ENCODE data around the gene MPHOSPH6. TPM values are rescaled to one million over a fixed set of nuclear protein-coding genes. Genes with fewer than 3 reads are reported as not detected.

The MPHOSPH6 gene
- polyA plus RNA-seq, 1 of the 3 experiments (the other 2 are of a cell fraction): 9.4 TPM

DNA sequence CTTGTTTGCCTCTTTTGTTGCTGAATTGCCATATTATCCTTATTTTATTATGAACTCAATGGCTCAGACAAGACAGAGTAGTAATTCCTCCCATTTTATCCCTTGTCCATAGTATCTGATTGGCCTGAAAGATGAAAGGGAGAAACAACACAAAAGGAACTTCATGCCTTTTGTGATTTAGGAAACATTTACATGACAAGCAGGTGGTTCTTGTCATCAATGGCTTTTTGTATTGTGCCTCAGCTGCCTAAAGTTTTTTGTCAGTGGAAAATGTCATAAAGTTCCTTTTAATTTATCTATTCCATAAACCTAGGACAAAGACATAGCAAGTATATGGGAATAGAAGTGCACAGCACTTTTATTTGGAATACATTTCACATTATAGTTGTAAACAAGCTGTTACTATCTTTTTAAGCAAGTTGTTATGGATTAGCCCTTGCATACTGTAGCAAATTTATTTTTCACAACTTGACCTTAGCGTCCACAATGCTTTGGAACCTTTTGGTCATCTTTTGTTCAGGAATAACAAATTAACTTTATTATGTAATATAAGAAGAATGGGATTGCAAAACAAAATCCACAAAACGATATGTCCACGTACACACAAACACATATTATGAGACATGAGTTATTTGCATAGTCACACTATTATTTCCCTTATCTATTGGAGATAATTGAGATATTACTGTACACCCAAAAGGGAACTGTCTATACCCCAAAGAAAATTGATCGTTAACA lies 12.4 kb upstream of the MPHOSPH6 start:
- TF ChIP-seq, protein P1, sequence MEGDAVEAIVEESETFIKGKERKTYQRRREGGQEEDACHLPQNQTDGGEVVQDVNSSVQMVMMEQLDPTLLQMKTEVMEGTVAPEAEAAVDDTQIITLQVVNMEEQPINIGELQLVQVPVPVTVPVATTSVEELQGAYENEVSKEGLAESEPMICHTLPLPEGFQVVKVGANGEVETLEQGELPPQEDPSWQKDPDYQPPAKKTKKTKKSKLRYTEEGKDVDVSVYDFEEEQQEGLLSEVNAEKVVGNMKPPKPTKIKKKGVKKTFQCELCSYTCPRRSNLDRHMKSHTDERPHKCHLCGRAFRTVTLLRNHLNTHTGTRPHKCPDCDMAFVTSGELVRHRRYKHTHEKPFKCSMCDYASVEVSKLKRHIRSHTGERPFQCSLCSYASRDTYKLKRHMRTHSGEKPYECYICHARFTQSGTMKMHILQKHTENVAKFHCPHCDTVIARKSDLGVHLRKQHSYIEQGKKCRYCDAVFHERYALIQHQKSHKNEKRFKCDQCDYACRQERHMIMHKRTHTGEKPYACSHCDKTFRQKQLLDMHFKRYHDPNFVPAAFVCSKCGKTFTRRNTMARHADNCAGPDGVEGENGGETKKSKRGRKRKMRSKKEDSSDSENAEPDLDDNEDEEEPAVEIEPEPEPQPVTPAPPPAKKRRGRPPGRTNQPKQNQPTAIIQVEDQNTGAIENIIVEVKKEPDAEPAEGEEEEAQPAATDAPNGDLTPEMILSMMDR (IDR thresholded peaks at IDR 0.05): no peak
- TF ChIP-seq GATA2 (CRISPR knock-in tag; IDR thresholded peaks at IDR 0.05) (no peak), FOXM1 (IDR thresholded peaks at IDR 0.05; ENCODE audit: low read depth) (no peak), MEF2A (IDR thresholded peaks at IDR 0.05; ENCODE audit: borderline replicate concordance, low read depth) (no peak), POLR2AphosphoS5 (IDR thresholded peaks at IDR 0.05; ENCODE audit: low read depth, low read length) (no peak), RAD21 (IDR thresholded peaks at IDR 0.05; ENCODE audit: low read length) (no peak), EP300 (IDR thresholded peaks at IDR 0.05; ENCODE audit: borderline replicate concordance in 1 of 2, low read depth in 1 of 2, low read length in 1 of 2) (no peak), FOSL2 (IDR thresholded peaks at IDR 0.05; ENCODE audit: borderline replicate concordance, low read depth) (no peak), NFIC (IDR thresholded peaks at IDR 0.05; ENCODE audit: borderline replicate concordance) (no peak), JUND (IDR thresholded peaks at IDR 0.05) (no peak), FOXJ3 (CRISPR knock-in tag; IDR thresholded peaks at IDR 0.05) (no peak), TAF1 (IDR thresholded peaks at IDR 0.05; ENCODE audit: borderline replicate concordance, low read depth, low read length) (no peak), SMC3 (IDR thresholded peaks at IDR 0.05; ENCODE audit: low read depth, low read length) (no peak), MXI1 (IDR thresholded peaks at IDR 0.05; ENCODE audit: low read depth, low read length) (no peak), RXRA (IDR thresholded peaks at IDR 0.05; ENCODE audit: borderline replicate concordance, low read depth) (no peak), YY1 (IDR thresholded peaks at IDR 0.05; ENCODE audit: low read depth) (no peak)
- TF ChIP-seq, protein P2, sequence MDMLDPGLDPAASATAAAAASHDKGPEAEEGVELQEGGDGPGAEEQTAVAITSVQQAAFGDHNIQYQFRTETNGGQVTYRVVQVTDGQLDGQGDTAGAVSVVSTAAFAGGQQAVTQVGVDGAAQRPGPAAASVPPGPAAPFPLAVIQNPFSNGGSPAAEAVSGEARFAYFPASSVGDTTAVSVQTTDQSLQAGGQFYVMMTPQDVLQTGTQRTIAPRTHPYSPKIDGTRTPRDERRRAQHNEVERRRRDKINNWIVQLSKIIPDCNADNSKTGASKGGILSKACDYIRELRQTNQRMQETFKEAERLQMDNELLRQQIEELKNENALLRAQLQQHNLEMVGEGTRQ (IDR thresholded peaks at IDR 0.05; ENCODE audit: borderline replicate concordance, low read depth, low read length): no peak
- TF ChIP-seq, protein P3, sequence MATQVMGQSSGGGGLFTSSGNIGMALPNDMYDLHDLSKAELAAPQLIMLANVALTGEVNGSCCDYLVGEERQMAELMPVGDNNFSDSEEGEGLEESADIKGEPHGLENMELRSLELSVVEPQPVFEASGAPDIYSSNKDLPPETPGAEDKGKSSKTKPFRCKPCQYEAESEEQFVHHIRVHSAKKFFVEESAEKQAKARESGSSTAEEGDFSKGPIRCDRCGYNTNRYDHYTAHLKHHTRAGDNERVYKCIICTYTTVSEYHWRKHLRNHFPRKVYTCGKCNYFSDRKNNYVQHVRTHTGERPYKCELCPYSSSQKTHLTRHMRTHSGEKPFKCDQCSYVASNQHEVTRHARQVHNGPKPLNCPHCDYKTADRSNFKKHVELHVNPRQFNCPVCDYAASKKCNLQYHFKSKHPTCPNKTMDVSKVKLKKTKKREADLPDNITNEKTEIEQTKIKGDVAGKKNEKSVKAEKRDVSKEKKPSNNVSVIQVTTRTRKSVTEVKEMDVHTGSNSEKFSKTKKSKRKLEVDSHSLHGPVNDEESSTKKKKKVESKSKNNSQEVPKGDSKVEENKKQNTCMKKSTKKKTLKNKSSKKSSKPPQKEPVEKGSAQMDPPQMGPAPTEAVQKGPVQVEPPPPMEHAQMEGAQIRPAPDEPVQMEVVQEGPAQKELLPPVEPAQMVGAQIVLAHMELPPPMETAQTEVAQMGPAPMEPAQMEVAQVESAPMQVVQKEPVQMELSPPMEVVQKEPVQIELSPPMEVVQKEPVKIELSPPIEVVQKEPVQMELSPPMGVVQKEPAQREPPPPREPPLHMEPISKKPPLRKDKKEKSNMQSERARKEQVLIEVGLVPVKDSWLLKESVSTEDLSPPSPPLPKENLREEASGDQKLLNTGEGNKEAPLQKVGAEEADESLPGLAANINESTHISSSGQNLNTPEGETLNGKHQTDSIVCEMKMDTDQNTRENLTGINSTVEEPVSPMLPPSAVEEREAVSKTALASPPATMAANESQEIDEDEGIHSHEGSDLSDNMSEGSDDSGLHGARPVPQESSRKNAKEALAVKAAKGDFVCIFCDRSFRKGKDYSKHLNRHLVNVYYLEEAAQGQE (IDR thresholded peaks at IDR 0.05; ENCODE audit: low read depth, low read length): no peak
- TF ChIP-seq, protein P4, sequence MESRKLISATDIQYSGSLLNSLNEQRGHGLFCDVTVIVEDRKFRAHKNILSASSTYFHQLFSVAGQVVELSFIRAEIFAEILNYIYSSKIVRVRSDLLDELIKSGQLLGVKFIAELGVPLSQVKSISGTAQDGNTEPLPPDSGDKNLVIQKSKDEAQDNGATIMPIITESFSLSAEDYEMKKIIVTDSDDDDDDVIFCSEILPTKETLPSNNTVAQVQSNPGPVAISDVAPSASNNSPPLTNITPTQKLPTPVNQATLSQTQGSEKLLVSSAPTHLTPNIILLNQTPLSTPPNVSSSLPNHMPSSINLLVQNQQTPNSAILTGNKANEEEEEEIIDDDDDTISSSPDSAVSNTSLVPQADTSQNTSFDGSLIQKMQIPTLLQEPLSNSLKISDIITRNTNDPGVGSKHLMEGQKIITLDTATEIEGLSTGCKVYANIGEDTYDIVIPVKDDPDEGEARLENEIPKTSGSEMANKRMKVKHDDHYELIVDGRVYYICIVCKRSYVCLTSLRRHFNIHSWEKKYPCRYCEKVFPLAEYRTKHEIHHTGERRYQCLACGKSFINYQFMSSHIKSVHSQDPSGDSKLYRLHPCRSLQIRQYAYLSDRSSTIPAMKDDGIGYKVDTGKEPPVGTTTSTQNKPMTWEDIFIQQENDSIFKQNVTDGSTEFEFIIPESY (IDR thresholded peaks at IDR 0.05; ENCODE audit: borderline replicate concordance, low read depth): no peak
- Histone ChIP-seq H3K79me2 (ENCODE audit: insufficient read depth) (no peaks in the 10 kb centered on the region), H3K9ac (no peak overlapping the region), H3K4me3 (ENCODE audit: low read depth in 2 of 2, low read length in 1 of 2) (no peak overlapping the region), H3K27me3 (ENCODE audit: insufficient read depth) (peaks cover 11% of the 10 kb centered on the region; the same call in 1 of the 2 replicates), H3K36me3 (replicated peaks in 1 of 2; ENCODE audit: control insufficient read depth in 1 of 2, insufficient read depth in 2 of 2, low read length in 1 of 2) (no peaks in the 10 kb centered on the region), H4K20me1 (ENCODE audit: insufficient read depth) (no peaks in the 10 kb centered on the region), H3K9me3 (no peaks in the 10 kb centered on the region), H3K27ac (ENCODE audit: low read depth in 2 of 2, low read length in 1 of 2) (no peak overlapping the region), H3F3A (replicated peaks; ENCODE audit: insufficient read depth) (no peaks in the 10 kb centered on the region), H3K4me2 (no peak overlapping the region), H3K4me1 (ENCODE audit: control insufficient read depth in 1 of 2, insufficient read depth in 2 of 2, low read depth in 1 of 2, low read length in 1 of 2) (no peaks in the 10 kb centered on the region), H3K9me2 (no peaks in the 10 kb centered on the region), H2AFZ (ENCODE audit: low read depth) (no peak overlapping the region)
- POLR2A ChIA-PET: no interaction called here
- 26% methylated on average over 4 of the region's 4 CpGs for WGBS (ENCODE audit: low lambda C conversion rate)
- CTCF ChIA-PET: no interaction called here
- DNase-seq: no peak

Measured in SK-N-SH (cell line).